ENCODE measurements around the gene MYO7A.

DNA sequence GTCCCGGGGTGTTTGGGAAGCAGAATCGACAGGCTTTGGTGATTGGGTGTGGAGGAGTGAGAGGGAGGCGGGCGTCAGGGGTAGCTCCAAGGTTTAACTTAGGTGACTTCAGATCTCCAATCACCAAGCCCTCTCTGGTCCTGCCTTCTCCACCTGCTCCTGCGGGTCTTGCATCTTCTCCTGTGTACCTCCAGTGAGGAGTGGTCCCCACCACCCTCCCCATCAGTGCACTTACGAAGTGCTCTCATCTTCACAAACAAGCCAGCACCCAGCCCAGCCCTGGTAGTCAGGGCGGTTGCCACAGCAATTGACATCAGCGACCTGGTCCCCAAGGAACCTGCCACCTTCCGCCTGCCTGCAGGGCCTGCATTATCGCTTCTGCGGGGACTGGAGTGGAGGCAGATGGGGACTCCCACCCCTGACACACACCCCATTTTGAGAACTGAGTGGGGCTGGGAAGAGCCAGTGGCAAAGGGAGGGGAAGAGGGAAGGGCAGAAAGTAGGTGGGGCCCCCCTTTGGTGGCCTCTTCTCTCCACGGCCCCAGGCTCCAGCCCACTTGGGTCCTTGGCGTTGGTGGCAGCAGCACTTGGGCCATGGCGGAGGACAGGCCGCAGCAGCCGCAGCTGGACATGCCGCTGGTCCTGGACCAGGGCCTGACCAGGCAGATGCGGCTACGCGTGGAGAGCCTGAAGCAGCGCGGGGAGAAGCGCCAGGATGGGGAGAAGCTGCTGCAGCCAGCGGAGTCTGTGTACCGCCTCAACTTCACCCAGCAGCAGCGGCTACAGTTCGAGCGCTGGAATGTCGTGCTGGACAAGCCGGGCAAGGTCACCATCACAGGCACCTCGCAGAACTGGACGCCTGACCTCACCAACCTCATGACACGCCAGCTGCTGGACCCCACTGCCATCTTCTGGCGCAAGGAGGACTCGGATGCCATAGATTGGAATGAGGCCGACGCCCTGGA, 25.5 kb upstream of the MYO7A start, which contains the start of gene OMP:
- TF ChIP-seq POLR2A (IDR thresholded peaks at IDR 0.05): no peak
- TF ChIP-seq, protein P1, sequence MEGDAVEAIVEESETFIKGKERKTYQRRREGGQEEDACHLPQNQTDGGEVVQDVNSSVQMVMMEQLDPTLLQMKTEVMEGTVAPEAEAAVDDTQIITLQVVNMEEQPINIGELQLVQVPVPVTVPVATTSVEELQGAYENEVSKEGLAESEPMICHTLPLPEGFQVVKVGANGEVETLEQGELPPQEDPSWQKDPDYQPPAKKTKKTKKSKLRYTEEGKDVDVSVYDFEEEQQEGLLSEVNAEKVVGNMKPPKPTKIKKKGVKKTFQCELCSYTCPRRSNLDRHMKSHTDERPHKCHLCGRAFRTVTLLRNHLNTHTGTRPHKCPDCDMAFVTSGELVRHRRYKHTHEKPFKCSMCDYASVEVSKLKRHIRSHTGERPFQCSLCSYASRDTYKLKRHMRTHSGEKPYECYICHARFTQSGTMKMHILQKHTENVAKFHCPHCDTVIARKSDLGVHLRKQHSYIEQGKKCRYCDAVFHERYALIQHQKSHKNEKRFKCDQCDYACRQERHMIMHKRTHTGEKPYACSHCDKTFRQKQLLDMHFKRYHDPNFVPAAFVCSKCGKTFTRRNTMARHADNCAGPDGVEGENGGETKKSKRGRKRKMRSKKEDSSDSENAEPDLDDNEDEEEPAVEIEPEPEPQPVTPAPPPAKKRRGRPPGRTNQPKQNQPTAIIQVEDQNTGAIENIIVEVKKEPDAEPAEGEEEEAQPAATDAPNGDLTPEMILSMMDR (IDR thresholded peaks at IDR 0.05): no peak

Measured in thyroid gland (tissue), 4 donors.